Brain microvascular endothelial cell (primary cell): ENCODE data around the gene MYOM1.

Experiments
- DNase-seq: peaks from one replicate; pipeline ENCODE4 v3.0.0-alpha.2; 2020
- H3K27ac ChIP-seq: fragments of 250-450 bp; sonication (Bioruptor Pico); 2 replicates; pipeline ENCODE4 v1.5.1; 2020; ENCODE audit warnings: mild to moderate bottlenecking, moderate library complexity
- H3K27me3 ChIP-seq: fragments of 250-450 bp; sonication (Bioruptor Pico); replicated peaks from 2 replicates; pipeline ENCODE4 v1.5.1; 2020; ENCODE audit warnings: mild to moderate bottlenecking
- H3K36me3 ChIP-seq: fragments of 250-450 bp; sonication (Bioruptor Pico); replicated peaks from 2 replicates; pipeline ENCODE4 v1.5.1; 2020; ENCODE audit warnings: mild to moderate bottlenecking
- H3K4me3 ChIP-seq: 2 replicates; pipeline ENCODE4 v1.5.1; 2011; ENCODE audit warnings: low read depth, mild to moderate bottlenecking, control low read depth, low read length, moderate library complexity
- CTCF ChIP-seq: IDR thresholded peaks from 2 replicates; pipeline ENCODE4 v1.5.1; 2011; ENCODE audit warnings: low read depth, mild to moderate bottlenecking, moderate library complexity, low read length, control low read depth, inconsistent platforms; ENCODE audit errors: missing control alignments
- in situ Hi-C: cut with HindIII; loops from 2 replicates; pipeline ENCODE4 v1.10.0; 2017; ENCODE audit warnings: low sequenced_read_pairs, low pct_ligation_motif_present

MYOM1 gene

GRCh38 chr18:3236470-3236869 is 16.7 kb upstream of the MYOM1 start:
- no peak overlapping the region for H3K4me3 ChIP-seq
- no peaks in the 10 kb centered on the region for H3K36me3 ChIP-seq
- H3K27me3 ChIP-seq = no peaks in the 10 kb centered on the region
- in situ Hi-C loops = no loop called here
- DNase-seq = no peak
- no peak overlapping the region for H3K27ac ChIP-seq
- no peak for TF ChIP-seq CTCF

- H3K4me3 ChIP-seq = no peak overlapping the region
- in situ Hi-C loops = no loop called here
- no peaks in the 10 kb centered on the region for H3K27me3 ChIP-seq
- DNase-seq = no peak
- no peak overlapping the region for H3K27ac ChIP-seq
- H3K36me3 ChIP-seq = no peaks in the 10 kb centered on the region
- no peak for TF ChIP-seq CTCF
These were observed 16.1 kb upstream of the MYOM1 start for GRCh38 chr18:3235846-3236245.

GRCh38 chr18:3234457-3234856 is 14.7 kb upstream of the MYOM1 start:
- in situ Hi-C loops = no loop called here
- H3K4me3 ChIP-seq = no peak overlapping the region
- TF ChIP-seq CTCF = no peak
- no peak for DNase-seq
- no peak overlapping the region for H3K27ac ChIP-seq
- no peaks in the 10 kb centered on the region for H3K27me3 ChIP-seq
- H3K36me3 ChIP-seq = no peaks in the 10 kb centered on the region

- DNase-seq = no peak
- no peak overlapping the region for H3K27ac ChIP-seq
- in situ Hi-C loops = no loop called here
- H3K36me3 ChIP-seq = no peaks in the 10 kb centered on the region
- TF ChIP-seq CTCF = no peak
- no peak overlapping the region for H3K4me3 ChIP-seq
- no peaks in the 10 kb centered on the region for H3K27me3 ChIP-seq
These were observed 13.8 kb upstream of the MYOM1 start for GRCh38 chr18:3233433-3234168.

- Histone ChIP-seq H3K4me3 (no peak overlapping the region), H3K27ac (no peak overlapping the region), H3K36me3 (no peaks in the 10 kb centered on the region), H3K27me3 (no peaks in the 10 kb centered on the region)
- TF ChIP-seq CTCF = no peak
- no peak for DNase-seq
- in situ Hi-C loops = no loop called here
These were observed 13.2 kb upstream of the MYOM1 start for GRCh38 chr18:3233004-3233403.
